ENCODE measurements around the gene PRTG.
"Not testable (repeated sequence)": the region's sequence is repeated elsewhere in the genome, so short reads cannot be mapped to it uniquely, and the experiment has no call there.

The PRTG gene, protein sequence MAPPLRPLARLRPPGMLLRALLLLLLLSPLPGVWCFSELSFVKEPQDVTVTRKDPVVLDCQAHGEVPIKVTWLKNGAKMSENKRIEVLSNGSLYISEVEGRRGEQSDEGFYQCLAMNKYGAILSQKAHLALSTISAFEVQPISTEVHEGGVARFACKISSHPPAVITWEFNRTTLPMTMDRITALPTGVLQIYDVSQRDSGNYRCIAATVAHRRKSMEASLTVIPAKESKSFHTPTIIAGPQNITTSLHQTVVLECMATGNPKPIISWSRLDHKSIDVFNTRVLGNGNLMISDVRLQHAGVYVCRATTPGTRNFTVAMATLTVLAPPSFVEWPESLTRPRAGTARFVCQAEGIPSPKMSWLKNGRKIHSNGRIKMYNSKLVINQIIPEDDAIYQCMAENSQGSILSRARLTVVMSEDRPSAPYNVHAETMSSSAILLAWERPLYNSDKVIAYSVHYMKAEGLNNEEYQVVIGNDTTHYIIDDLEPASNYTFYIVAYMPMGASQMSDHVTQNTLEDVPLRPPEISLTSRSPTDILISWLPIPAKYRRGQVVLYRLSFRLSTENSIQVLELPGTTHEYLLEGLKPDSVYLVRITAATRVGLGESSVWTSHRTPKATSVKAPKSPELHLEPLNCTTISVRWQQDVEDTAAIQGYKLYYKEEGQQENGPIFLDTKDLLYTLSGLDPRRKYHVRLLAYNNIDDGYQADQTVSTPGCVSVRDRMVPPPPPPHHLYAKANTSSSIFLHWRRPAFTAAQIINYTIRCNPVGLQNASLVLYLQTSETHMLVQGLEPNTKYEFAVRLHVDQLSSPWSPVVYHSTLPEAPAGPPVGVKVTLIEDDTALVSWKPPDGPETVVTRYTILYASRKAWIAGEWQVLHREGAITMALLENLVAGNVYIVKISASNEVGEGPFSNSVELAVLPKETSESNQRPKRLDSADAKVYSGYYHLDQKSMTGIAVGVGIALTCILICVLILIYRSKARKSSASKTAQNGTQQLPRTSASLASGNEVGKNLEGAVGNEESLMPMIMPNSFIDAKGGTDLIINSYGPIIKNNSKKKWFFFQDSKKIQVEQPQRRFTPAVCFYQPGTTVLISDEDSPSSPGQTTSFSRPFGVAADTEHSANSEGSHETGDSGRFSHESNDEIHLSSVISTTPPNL

GRCh38 chr15:55742927-55743728 is at the start of gene PRTG:
TSS of gene PRTG (minus strand) at chr15:55743152. CDS start at chr15:55742931, 221 bp downstream.
- peak; percentile 5 for DNase-seq

DNA sequence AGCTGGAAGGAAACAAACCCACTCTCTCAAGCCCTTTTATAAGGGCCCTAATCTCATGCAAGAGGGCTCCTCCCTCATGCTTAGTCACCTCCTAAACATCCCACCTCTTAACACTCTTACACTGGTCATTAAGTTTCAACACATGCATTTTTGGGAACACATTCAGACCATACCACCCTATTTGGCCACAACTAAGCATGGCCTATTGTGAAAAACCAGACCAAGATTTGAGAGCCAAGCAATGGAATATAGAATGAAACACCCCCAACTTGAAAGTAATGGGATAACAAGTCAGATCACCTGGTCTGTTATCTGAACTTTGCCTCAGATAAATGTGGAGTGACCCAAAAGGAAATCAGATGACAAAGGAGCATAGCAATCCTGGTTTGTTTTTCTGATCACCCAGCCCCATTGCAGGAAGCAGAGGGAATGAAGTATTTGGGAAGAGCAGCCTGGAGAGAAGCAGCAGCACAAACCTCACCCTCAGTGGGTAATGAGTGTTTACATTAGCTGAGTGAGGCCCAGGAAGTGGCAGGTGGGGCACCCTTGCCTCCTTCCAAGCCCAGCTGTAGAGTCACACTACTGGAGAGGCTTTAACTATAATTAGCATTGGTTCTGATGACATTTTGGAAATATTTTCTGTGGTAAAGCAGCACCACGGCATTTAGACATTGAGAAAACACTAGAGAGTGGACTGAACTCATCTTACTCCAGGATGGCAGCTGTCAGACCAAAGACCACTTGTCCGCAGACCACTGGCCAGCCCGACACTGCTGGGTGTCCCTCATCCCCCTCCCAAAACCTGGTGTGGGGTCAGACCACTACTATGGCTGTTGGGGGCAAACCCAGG is 48.8 kb upstream of the PRTG start:
- no peak for DNase-seq

- DNase-seq: peak; percentile 28
These were observed 46.2 kb upstream of the PRTG start for GRCh38 chr15:55789066-55789660.

DNA sequence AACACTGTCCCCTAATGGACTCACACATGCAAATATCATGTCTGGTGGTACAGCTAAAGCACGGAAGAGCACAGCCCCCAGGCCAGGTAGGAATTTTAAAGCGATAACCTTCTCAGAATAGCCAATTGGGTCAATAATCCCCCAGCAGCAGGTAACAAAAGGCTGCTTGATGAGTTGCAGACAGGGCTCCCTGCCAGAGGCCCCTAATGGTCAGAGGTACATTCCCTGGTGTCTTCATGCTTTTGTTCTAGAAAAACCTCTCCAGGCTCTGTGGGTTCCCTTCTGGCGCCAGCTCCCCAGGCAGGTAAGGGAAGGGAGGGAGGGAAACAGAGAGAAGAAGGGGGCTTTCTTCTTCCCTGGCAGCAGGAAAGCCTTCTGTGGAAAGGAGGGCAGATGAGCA is 43.4 kb upstream of the PRTG start:
- no peak for DNase-seq

DNA sequence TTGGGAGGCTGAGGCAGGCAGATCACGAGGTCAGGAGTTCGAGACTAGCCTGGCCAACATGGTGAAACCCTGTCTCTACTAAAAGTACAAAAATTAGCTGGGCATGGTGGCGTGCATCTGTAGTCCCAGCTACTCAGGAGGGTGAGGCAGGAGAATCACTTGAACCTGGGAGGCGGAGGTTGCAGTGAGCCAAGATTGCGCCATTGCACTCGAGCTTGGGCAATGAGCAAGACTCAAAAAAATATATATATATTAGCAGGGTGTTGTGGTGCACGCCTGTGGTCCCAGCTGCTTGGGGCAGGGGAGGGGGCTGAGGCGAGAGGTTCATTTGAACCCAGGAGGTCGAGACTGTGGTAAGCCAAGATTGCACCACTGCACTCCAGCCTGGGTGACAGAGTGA is 42.6 kb upstream of the PRTG start:
- not testable (repeated sequence) for DNase-seq

DNA sequence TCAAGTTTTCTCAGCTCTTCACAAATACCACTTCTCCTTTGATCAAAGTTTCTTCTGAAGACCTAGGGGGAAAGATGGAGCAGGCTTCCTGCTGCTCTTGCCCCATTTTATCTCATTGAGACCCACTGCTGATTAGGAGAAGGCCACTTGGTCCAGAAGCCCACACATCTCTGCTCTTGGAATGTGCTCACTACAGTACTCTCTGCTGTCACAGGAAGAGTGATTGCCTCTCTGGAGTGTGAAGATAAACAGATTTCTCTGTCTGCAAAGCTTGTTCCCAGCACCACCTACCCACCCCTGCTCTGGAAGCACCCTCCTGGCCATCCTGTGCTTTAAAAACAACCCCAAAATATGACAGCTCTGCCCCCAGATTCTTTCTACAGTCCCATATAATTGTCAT is 41.3 kb upstream of the PRTG start:
- no peak for DNase-seq

DNA sequence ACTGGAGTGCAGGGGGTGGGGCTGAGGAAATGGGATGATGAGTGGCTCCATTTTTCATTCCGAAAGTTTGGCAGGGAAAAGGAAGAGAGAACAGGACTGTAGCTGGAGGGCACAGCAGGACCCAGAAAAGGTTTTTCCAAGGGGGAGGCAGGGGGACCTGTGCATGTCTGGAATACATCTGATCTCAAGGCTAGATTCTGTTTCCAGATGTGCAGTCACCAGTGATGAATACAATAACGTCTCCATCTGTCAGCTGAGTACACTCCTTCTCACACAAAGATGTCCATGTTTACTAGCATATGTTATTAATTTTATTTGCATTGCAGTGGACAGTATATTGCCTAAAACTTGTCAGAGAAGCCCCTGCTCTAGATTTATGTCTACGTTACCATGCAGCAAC is 39.9 kb upstream of the PRTG start:
- no peak for DNase-seq

- DNase-seq: no peak
These were observed 37.3 kb upstream of the PRTG start for GRCh38 chr15:55780292-55780691.

DNA sequence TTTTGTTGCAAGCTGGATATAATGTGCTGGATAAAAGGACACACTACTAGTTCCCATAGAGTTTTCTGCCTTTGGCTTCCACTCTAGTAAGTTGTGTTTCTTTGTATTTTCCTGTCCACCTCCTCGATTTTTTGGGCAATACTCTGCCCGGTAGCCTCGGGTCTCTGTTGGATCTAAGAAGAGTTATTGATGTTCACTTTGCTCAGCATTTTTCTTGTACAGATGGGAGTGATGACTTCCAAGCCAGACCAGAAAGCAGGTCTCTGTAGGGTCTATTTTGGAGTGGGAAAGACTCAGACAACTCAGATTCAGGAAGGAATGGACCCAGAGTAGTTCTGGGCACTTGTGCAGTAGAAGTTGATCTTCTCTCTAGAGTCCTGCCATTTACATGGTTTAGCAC is 36.0 kb upstream of the PRTG start:
- DNase-seq: no peak

DNA sequence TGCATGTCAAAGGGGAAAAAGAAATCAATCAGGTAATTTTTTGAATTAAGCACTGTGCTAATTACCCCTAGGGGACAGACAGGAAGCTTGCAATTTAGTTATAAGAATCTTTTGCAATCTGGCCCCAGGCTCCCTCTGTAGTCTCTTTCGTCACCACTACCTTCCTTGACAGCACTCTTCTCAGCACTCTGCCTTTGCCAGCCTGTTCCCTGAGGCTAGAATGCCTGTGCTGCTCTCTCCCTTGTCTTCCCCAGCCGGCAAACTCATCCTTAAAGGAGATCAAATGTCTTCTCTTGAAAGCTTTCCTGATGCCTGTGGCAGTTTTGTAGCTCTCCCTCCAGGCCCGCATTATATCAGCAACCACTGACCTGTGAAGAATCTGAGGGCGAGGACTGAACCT is 32.4 kb upstream of the PRTG start:
- DNase-seq: no peak

- peak; percentile 53 for DNase-seq
These were observed 31.4 kb upstream of the PRTG start for GRCh38 chr15:55774113-55774970.

DNA sequence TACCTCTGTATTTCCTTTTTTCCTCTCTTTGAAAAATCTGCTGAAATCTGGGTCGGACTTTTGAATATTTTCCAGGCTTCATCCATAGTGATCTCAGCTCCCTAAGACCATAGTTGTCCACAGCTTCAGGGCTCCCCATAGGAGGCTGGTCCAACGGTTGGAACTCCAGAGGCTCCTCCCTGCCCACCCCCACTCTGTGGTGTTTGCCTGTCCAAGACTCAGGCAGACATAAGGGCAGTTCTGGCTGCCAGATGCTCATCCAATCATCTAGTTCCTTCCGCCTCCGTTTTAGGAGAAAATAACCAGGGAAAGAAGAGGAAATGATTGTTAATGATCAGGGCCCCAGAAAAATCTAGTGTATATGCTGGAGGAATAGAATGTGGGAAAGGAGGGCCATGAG is 27.9 kb upstream of the PRTG start:
- no peak for DNase-seq

- no peak for DNase-seq
These were observed 27.3 kb upstream of the PRTG start for GRCh38 chr15:55770261-55770660.

GRCh38 chr15:55768670-55769185 is 25.8 kb upstream of the PRTG start:
- DNase-seq: no peak

DNA sequence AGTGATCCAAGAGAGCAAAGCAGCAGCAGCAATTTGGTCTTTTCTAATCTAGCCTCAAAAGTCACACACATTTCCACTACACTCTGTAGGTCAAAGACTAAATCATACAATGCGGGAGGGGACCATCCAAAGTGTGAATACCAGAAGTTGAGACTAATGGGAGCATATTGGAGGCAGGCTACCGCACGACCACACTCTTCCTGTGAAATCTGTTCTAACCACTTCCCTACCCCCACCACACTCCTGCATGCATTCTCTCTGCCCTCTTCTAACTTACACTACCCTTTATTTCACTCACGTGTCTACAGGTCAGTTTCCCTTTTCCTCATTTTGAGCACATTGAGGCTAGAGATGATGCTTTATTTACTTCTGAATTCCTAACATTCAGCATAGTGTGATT is 23.7 kb upstream of the PRTG start:
- DNase-seq: no peak

GRCh38 chr15:55764398-55764797 is 21.4 kb upstream of the PRTG start:
- DNase-seq: no peak

GRCh38 chr15:55758580-55758986 is 15.6 kb upstream of the PRTG start:
- DNase-seq: no peak

GRCh38 chr15:55753433-55753832 is 10.5 kb upstream of the PRTG start:
- DNase-seq: not testable (repeated sequence)

DNA sequence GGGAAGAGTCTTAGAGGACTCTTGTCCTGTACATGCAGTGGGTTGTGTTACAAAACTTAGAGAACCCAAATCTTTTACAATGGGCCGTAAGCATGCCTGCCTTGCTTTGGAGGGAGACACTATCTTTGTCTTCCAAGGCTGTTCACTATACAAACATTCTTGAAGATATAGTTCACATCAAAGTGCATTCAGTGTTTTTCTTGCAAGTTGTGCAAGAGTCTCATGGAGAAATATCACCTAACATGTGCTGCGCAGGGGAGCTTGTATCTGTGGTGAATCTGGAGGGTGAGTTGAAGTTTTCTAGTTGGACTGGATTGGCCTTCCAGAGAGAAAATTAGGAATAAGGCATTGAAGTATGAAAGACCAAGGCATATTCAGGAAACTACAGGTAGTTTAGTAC is 7.8 kb upstream of the PRTG start:
- no peak for DNase-seq
